K562 (cell line): ENCODE measurements around the gene B4GALNT2. TPM values are rescaled to one million over a fixed set of nuclear protein-coding genes. Genes with fewer than 3 reads are reported as not detected.
A peak's percentile ranks its signal among the peaks of the same experiment; 100 is the strongest.

Source experiments
- ATAC-seq: fragments of 200-7000 bp; cut with Tn5 transposase; 3 replicates; pipeline ENCODE4 v1.9.1; 2020; ENCODE audit warnings: moderate library complexity
- BruUV-seq: library from RNA; stranded (reverse); fragments of 400-500 nt; replicated peaks from 2 replicates; lab custom pipeline; 2021; lab: Mats Ljungman, UMichigan
- CTCF ChIA-PET: fragments of 300-600 bp; formaldehyde crosslinking; extraction: SDS; loops from one replicate; lab custom pipeline; 2021; ENCODE audit warnings: low intra/inter-chr PET ratio; lab: Yijun Ruan, JAX
- POLR2A ChIA-PET: fragments of 300-600, 350-650 bp; sonication (Branson Sonifier 250); formaldehyde crosslinking; extraction: SDS; loops from one replicate; lab custom pipeline; 2021; ENCODE audit warnings: antibody characterized with exemption, inconsistent platforms; lab: Yijun Ruan, JAX
- DNase-seq, 4 experiments: peaks; one replicate each; pipeline versions ENCODE4 v3.0.0 to v3.0.0-alpha.2; 2011 to 2018; ENCODE audit warnings: low spot score in 3 of 4, mixed read lengths in 3 of 4; ENCODE audit errors: extremely low read depth in 1 of 4
- FAIRE-seq: peaks from 2 replicates; lab custom pipeline; 2011; peaks lifted over from hg19 to GRCh38; lab: Jason Lieb, UNC
- H2AFZ ChIP-seq: 2 replicates; pipeline ENCODE4 v1.6.0; 2011; ENCODE audit warnings: low read depth, low read length, control low read depth, inconsistent platforms
- H3K27ac ChIP-seq: fragments of 200-600 bp; 3 replicates; pipeline ENCODE4 v1.8.0; 2011; ENCODE audit warnings: low read depth, mild to moderate bottlenecking, control low read depth, inconsistent platforms, low read length, moderate library complexity, mixed read lengths; ENCODE audit errors: extremely low read depth
- H3K27me3 ChIP-seq, 2 experiments: fragments of 300-600 bp in 1 of 2; 2 replicates in 1 of 2; 3 replicates in 1 of 2; pipeline versions ENCODE4 v1.6.0 to v1.8.0; 2011; ENCODE audit warnings: inconsistent platforms in 2 of 2, low read length in 2 of 2, mild to moderate bottlenecking in 1 of 2, mixed read lengths in 1 of 2, moderate library complexity in 1 of 2; ENCODE audit not compliant: control insufficient read depth in 2 of 2, insufficient read depth in 2 of 2
- H3K36me3 ChIP-seq: fragments of 300-600 bp; 3 replicates; pipeline ENCODE4 v1.8.0; 2011; ENCODE audit warnings: mild to moderate bottlenecking, low read length, inconsistent platforms; ENCODE audit not compliant: control insufficient read depth, insufficient read depth
- H3K4me1 ChIP-seq, 2 experiments: fragments of 200-600 bp in 1 of 2; replicated peaks in 1 of 2; 2 replicates in 1 of 2; 3 replicates in 1 of 2; pipeline versions ENCODE4 v1.5.1 to v1.8.0; 2011; ENCODE audit warnings: inconsistent platforms in 2 of 2, low read length in 2 of 2, mild to moderate bottlenecking in 1 of 2, mixed read lengths in 1 of 2, moderate library complexity in 1 of 2; ENCODE audit not compliant: control insufficient read depth in 2 of 2, insufficient read depth in 2 of 2
- H3K4me2 ChIP-seq: 2 replicates; pipeline ENCODE4 v1.6.1; 2011; ENCODE audit warnings: low read length, control low read depth, inconsistent platforms, mixed read lengths; ENCODE audit not compliant: insufficient read depth
- H3K4me3 ChIP-seq: fragments of 200-600 bp; sonication (generic), shearing (Covaris generic); 2 replicates; pipeline ENCODE4 v1.5.1; 2016; ENCODE audit warnings: control low read depth, inconsistent platforms
- H3K79me2 ChIP-seq: fragments of 200-600 bp; 3 replicates; pipeline ENCODE4 v1.8.0; 2011; ENCODE audit warnings: low read length, inconsistent platforms; ENCODE audit not compliant: control insufficient read depth, insufficient read depth
- H3K9ac ChIP-seq, 2 experiments: 2 replicates each; pipeline versions ENCODE4 v1.6.0 to v1.6.1; 2011; ENCODE audit warnings: low read depth in 2 of 2, low read length in 2 of 2, control low read depth in 1 of 2, inconsistent platforms in 1 of 2, mild to moderate bottlenecking in 1 of 2, mixed read lengths in 1 of 2; ENCODE audit not compliant: insufficient read depth in 1 of 2
- H3K9me1 ChIP-seq: one replicate; pipeline ENCODE4 v1.6.0; 2011; ENCODE audit warnings: inconsistent platforms, mild to moderate bottlenecking, low read length, moderate library complexity; ENCODE audit not compliant: control insufficient read depth, insufficient read depth
- H3K9me3 ChIP-seq: replicated peaks from 2 replicates; pipeline ENCODE4 v1.5.1; 2011; ENCODE audit warnings: low read depth, low read length, inconsistent platforms; ENCODE audit not compliant: control insufficient read depth, insufficient read depth
- H4K20me1 ChIP-seq: replicated peaks from 2 replicates; pipeline ENCODE4 v1.6.1; 2011; ENCODE audit warnings: low read length, inconsistent platforms, mixed read lengths; ENCODE audit not compliant: control insufficient read depth, insufficient read depth
- ARID2 ChIP-seq: fragments of 450-650 bp; IDR thresholded peaks from 2 replicates; pipeline ENCODE4 v1.6.1; 2017; ENCODE audit warnings: antibody characterized with exemption, mild to moderate bottlenecking
- E2F6 ChIP-seq, 2 experiments: IDR thresholded peaks; 2 replicates each; pipeline ENCODE4 v1.6.1; 2011; ENCODE audit warnings: borderline replicate concordance in 1 of 2, control low read depth in 1 of 2, low read depth in 1 of 2, low read length in 1 of 2, mild to moderate bottlenecking in 1 of 2, mixed read lengths in 1 of 2, moderate library complexity in 1 of 2; ENCODE audit not compliant: insufficient read depth in 1 of 2, insufficient read length in 1 of 2, poor library complexity in 1 of 2, severe bottlenecking in 1 of 2; ENCODE audit errors: extremely low read depth in 1 of 2
- ZNF449 ChIP-seq: fragments of 250-450 bp; sonication (Bioruptor Pico); IDR thresholded peaks from 2 replicates; pipeline ENCODE4 v1.8.0; 2022; ENCODE audit warnings: moderate library complexity, mild to moderate bottlenecking, inconsistent platforms
- ZNF583 ChIP-seq: fragments of 250-450 bp; sonication (Bioruptor Pico); IDR thresholded peaks from 2 replicates; pipeline ENCODE4 v1.4.0; 2020
- WGBS: fragments of 100-300 bp; shearing (Covaris generic); methylation state at CpG from one replicate; pipeline ENCODE4 v1.1.6; 2016; ENCODE audit warnings: low coverage, mixed read lengths; ENCODE audit not compliant: insufficient coverage; ENCODE audit errors: missing lambda C conversion rate; 5-methylcytosine and 5-hydroxymethylcytosine counted together
- in situ Hi-C: fragments of 300-500 bp; cut with MboI; formaldehyde crosslinking; loops from 4 replicates; pipeline ENCODE4 v1.15.0; 2018; ENCODE audit warnings: inconsistent platforms, mixed read lengths
- intact Hi-C: fragments of 100-400 bp; cut with micrococcal nuclease; formaldehyde crosslinking; loops from 2 replicates; pipeline ENCODE4 v1.14.2; 2022
- polyA plus RNA-seq, 8 experiments: library from polyadenylated mRNA; depleted of rRNA in 4 of 8; stranded (reverse) in 5 of 8; unstranded in 3 of 8; fragments of >200 nt; fragmentation: Nextera tagmentation in 2 of 8; fragmentation: Illumina TruSeq in 1 of 8; extraction: Ambion mirVana in 2 of 8; extraction: Trizol in 1 of 8; gene quantifications; 2 replicates each; pipeline versions ENCODE4 v1.2.1 to v1.2.3, GENCODE V29; 2011 to 2014; ENCODE audit warnings: inconsistent platforms in 1 of 8, missing spikeins in 1 of 8
- total RNA-seq, 7 experiments: library from RNA; depleted of rRNA in 6 of 7; stranded (reverse); fragments of >200 nt in 6 of 7; fragmentation: Illumina TruSeq in 2 of 7; extraction: Trizol in 2 of 7; gene quantifications; 2 replicates each; pipeline versions ENCODE4 v1.2.1 to v1.2.3, GENCODE V29; 2011 to 2021; ENCODE audit warnings: low replicate concordance in 1 of 7

B4GALNT2 gene
- total and polyA plus RNA-seq, 9 of the 15 experiments (the other 6 are each of a cell fraction or from before 2014, with no cell fraction given) = not detected

- TF ChIP-seq ZNF449 (CRISPR knock-in tag) (no peak), ARID2 (no peak)
Measured at GRCh38 chr17:49151996-49152395, 19.4 kb downstream of the B4GALNT2 start (continued).

GRCh38 chr17:49156256-49156655, 23.7 kb downstream of the B4GALNT2 start:
- in situ Hi-C loops = no loop called here
- no peak overlapping the region for H2AFZ ChIP-seq

More at GRCh38 chr17:49156256-49156655, 23.7 kb downstream of the B4GALNT2 start:
- H3K79me2 ChIP-seq = no peaks in the 10 kb centered on the region
- no peak overlapping the region for H3K27ac ChIP-seq
- TF ChIP-seq E2F6 (IDR thresholded peaks at IDR 0.05; ENCODE audit: borderline replicate concordance in 1 of 2, extremely low read depth in 1 of 2, insufficient read depth in 1 of 2, insufficient read length in 1 of 2, low read depth in 1 of 2, low read length in 1 of 2, poor library complexity in 1 of 2, severe bottlenecking in 1 of 2) (peak in 1 of 2 experiments; percentile 46), ZNF583 (CRISPR knock-in tag) (no peak)
- WGBS = 1% methylated on average over 11 of the region's 11 CpGs
- H3K36me3 ChIP-seq = no peaks in the 10 kb centered on the region
- H3K9ac ChIP-seq = no peak overlapping the region
- H3K9me3 ChIP-seq = no peaks in the 10 kb centered on the region
- FAIRE-seq = no peak
- no peak overlapping the region for H3K4me2 ChIP-seq
- ChIA-PET POLR2A (interaction anchor here (0.6 to 1.0 kb wide), 2 partner anchors 59 to 82 kb away, joined by 3 to 4 read pairs; no protein-coding TSS in a partner anchor), CTCF (no interaction called here)
- H3K9me1 ChIP-seq = no peaks in the 10 kb centered on the region
- BruUV-seq = no TSS peak
- DNase-seq = no peak
- no peaks in the 10 kb centered on the region for H3K4me1 ChIP-seq
- intact Hi-C loops = no loop called here
- H3K4me3 ChIP-seq = no peak overlapping the region
- ATAC-seq = no peak
- peaks cover 23 to 67% of the 10 kb centered on the region in 2 experiments; a peak in 4 of 5 replicates for H3K27me3 ChIP-seq
- no peaks in the 10 kb centered on the region; the same call in 1 of the 2 replicates for H4K20me1 ChIP-seq
